Fibroblast of lung (primary cell): Measurements from ENCODE around the gene CLASP2.

Experiments
- EZH2 ChIP-seq: IDR thresholded peaks from 2 replicates; pipeline ENCODE4 v1.5.1; 2012; ENCODE audit warnings: low read length, control low read depth, mild to moderate bottlenecking; ENCODE audit errors: missing control alignments
- TF ChIP-seq, protein P1 (sequence below), 2 donors: IDR thresholded peaks in 1 of 2; conservative IDR thresholded peaks in 1 of 2; 1 replicate in 1 of 2; 2 replicates in 1 of 2; pipeline ENCODE4 v1.5.1; 2011 to 2012; ENCODE audit warnings: low read length in 2 of 2, control low read depth in 1 of 2, inconsistent platforms in 1 of 2, low read depth in 1 of 2, mild to moderate bottlenecking in 1 of 2

DNA sequence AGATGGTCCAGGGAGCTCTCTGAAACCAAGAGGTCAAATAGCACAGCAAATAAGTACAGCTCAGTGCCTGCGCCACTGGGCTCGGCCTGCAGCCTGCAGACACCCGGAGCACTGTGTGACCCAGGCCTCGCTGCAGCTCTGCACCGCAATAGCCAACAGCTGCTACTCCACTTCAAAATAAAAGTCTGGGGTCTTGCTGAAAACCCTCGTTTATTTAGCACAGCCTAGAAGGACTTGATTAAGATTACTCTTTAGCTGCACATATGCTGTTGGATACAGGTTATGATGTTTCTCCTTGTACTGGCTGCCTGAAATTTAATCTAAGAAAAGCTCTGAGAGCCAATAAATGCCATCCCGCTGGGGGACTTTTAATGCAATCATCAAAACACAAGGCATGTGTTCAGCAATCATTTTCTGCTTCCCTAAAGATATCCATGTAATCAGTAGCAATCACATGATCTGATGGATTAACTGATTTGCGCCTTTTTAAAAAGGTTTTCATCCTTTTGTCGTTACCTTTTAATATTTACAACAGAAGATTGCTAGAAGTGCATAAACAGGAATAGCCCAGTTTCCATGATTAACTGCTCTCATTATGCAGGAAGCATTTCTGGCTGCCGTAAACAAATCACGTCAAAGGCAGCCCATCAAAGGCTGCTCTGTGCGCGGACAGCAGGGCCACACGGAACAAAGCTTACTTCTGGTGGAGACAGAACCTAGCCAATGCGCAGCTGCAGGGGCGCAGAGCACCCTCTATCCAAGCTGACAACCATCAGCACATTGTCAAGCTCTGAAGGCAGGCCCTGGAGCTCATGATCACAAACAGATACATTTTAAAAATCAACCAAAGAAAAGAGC is 58.8 kb downstream of the CLASP2 start:
- TF ChIP-seq, protein P1, sequence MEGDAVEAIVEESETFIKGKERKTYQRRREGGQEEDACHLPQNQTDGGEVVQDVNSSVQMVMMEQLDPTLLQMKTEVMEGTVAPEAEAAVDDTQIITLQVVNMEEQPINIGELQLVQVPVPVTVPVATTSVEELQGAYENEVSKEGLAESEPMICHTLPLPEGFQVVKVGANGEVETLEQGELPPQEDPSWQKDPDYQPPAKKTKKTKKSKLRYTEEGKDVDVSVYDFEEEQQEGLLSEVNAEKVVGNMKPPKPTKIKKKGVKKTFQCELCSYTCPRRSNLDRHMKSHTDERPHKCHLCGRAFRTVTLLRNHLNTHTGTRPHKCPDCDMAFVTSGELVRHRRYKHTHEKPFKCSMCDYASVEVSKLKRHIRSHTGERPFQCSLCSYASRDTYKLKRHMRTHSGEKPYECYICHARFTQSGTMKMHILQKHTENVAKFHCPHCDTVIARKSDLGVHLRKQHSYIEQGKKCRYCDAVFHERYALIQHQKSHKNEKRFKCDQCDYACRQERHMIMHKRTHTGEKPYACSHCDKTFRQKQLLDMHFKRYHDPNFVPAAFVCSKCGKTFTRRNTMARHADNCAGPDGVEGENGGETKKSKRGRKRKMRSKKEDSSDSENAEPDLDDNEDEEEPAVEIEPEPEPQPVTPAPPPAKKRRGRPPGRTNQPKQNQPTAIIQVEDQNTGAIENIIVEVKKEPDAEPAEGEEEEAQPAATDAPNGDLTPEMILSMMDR (conservative IDR thresholded peaks at IDR 0.05 in 1 of 2, IDR thresholded peaks at IDR 0.05 in 1 of 2; ENCODE audit: low read depth in 1 of 2, low read length in 2 of 2), result no peak
- no peak for TF ChIP-seq EZH2
